Uterus (tissue), 4 donors: ENCODE measurements around the gene IRF4. TPM values are rescaled to one million over a fixed set of nuclear protein-coding genes. Genes with fewer than 3 reads are reported as not detected.

Experiments used
- DNase-seq, 2 donors: peaks; one replicate each; pipeline ENCODE4 v3.0.0-alpha.2; 2019 to 2020
- H3K27ac ChIP-seq, 2 donors: fragments of 200-600 bp; sonication (generic); 1 replicate in 1 of 2; 2 replicates in 1 of 2; pipeline ENCODE4 v1.5.1; 2016 to 2018
- H3K27me3 ChIP-seq, 2 donors: fragments of 200-600 bp; sonication (generic); one replicate each; pipeline ENCODE4 v1.5.1; 2018 to 2019; ENCODE audit warnings: control low read depth in 1 of 2
- H3K36me3 ChIP-seq, 2 donors: fragments of 200-600 bp; sonication (generic); one replicate each; pipeline ENCODE4 v1.5.1; 2019; ENCODE audit warnings: control low read depth in 1 of 2
- H3K4me1 ChIP-seq, 2 donors: fragments of 200-600 bp; sonication (generic); one replicate each; pipeline ENCODE4 v1.5.1; 2018 to 2019; ENCODE audit warnings: control low read depth in 1 of 2
- H3K4me3 ChIP-seq, 2 donors: fragments of 200-600 bp; sonication (generic); 1 replicate in 1 of 2; 2 replicates in 1 of 2; pipeline ENCODE4 v1.5.1; 2018 to 2019; ENCODE audit warnings: mild to moderate bottlenecking in 1 of 2
- H3K9me3 ChIP-seq, 2 donors: fragments of 200-600 bp; sonication (generic); one replicate each; pipeline ENCODE4 v1.5.1; 2019; ENCODE audit warnings: control low read depth in 1 of 2
- CTCF ChIP-seq, 4 experiments: fragments of 200-600 bp in 2 of 4; fragments of 450-650 bp in 2 of 4; sonication (generic) in 2 of 4; IDR thresholded peaks; one replicate each; pipeline ENCODE4 v1.5.1; 2016 to 2019; ENCODE audit warnings: antibody characterized with exemption in 4 of 4, mild to moderate bottlenecking in 2 of 4, moderate library complexity in 1 of 4
- POLR2A ChIP-seq, 2 donors: fragments of 450-650 bp; IDR thresholded peaks; one replicate each; pipeline ENCODE4 v1.6.1; 2016; ENCODE audit warnings: antibody characterized with exemption in 2 of 2, mild to moderate bottlenecking in 1 of 2, moderate library complexity in 1 of 2
- intact Hi-C: fragments of 100-400 bp; cut with DNase I; formaldehyde crosslinking; loops from one replicate; pipeline ENCODE4 v1.15.1; 2023; ENCODE audit warnings: low total_unique reads
- total RNA-seq, 4 donors: library from RNA; depleted of rRNA in 3 of 4; stranded (reverse); fragments of >200 nt in 3 of 4; gene quantifications; one replicate each; pipeline versions ENCODE4 v1.1.0 to v1.2.4, GENCODE V29; 2014 to 2023
- donor health status: DM: yes; HTN: yes; CAD: no.

IRF4 gene
- total RNA-seq, 4 donors from 2014 or later: 0.55 to 2.0 TPM; not detected in 2

DNA sequence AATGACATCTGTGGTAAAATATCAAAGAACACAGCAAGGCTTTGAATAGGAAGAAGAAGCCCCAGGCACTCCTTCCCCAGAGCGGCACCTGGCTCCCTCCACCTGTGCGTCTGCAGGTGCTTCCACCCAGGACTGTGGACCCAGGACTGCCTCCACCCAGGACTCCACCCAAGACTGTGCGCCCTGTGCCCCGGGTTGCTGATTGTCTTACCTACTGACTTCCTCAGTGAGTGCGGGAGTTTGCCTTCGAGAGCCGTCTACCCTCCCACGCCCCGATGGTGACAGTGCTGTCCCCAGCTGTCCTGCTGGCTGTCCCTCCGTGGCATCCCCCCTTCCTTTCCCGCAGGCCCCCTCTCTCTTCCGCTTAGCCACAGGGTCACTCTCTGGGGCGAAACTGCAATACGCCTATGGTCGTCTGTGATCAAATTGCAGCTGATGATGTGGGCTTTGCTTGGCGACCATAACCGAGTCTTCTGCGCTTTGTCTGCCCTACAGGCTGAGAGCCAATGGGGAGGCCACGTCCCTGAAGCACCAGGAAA, 52.1 kb downstream of the IRF4 start:
- H3K27ac ChIP-seq: no peak overlapping the region
- intact Hi-C loops: no loop called here
- no peaks in the 10 kb centered on the region for H3K36me3 ChIP-seq
- H3K27me3 ChIP-seq: no peaks in the 10 kb centered on the region
- H3K4me1 ChIP-seq: no peaks in the 10 kb centered on the region
- TF ChIP-seq POLR2A (IDR thresholded peaks at IDR 0.05): no peak
- TF ChIP-seq CTCF (IDR thresholded peaks at IDR 0.05): no peak
- no peaks in the 10 kb centered on the region for H3K9me3 ChIP-seq
- H3K4me3 ChIP-seq: no peak overlapping the region
- no peak for DNase-seq

DNA sequence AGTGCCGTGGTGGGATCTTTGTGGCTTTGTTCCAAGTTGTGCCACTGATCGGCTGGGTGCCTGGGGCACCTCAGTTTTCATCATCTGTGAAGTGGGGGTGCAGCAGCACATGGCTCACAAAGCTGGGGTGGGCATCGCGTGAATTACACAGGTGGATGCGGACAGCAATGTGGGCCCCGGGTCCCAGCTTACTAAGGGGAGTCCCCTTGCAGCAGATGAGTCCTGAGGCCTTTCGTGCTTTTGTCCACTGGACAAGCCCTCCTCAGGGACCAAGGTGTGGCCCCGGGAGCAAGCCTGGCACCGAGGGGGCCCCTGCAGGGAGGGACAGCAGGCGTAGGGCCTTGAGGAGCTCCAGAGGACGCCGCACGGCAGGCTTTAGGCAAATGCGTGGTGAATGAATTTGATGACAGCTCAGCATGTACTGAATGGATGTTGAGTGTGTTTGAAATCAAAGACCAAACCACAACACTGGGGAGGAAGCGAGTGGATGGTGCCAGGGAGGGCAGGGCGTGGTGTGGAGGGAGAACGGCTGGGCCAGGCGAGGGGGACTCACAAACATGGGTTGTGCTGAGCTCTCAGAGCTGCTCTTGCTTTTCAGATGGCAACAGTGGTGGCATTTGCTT, 53.2 kb downstream of the IRF4 start:
- TF ChIP-seq POLR2A (IDR thresholded peaks at IDR 0.05): no peak
- TF ChIP-seq CTCF (IDR thresholded peaks at IDR 0.05): no peak
- no peaks in the 10 kb centered on the region for H3K4me1 ChIP-seq
- no peak overlapping the region for H3K27ac ChIP-seq
- no peaks in the 10 kb centered on the region for H3K9me3 ChIP-seq
- H3K27me3 ChIP-seq: no peaks in the 10 kb centered on the region
- intact Hi-C loops: no loop called here
- no peaks in the 10 kb centered on the region for H3K36me3 ChIP-seq
- DNase-seq: no peak
- H3K4me3 ChIP-seq: no peak overlapping the region

DNA sequence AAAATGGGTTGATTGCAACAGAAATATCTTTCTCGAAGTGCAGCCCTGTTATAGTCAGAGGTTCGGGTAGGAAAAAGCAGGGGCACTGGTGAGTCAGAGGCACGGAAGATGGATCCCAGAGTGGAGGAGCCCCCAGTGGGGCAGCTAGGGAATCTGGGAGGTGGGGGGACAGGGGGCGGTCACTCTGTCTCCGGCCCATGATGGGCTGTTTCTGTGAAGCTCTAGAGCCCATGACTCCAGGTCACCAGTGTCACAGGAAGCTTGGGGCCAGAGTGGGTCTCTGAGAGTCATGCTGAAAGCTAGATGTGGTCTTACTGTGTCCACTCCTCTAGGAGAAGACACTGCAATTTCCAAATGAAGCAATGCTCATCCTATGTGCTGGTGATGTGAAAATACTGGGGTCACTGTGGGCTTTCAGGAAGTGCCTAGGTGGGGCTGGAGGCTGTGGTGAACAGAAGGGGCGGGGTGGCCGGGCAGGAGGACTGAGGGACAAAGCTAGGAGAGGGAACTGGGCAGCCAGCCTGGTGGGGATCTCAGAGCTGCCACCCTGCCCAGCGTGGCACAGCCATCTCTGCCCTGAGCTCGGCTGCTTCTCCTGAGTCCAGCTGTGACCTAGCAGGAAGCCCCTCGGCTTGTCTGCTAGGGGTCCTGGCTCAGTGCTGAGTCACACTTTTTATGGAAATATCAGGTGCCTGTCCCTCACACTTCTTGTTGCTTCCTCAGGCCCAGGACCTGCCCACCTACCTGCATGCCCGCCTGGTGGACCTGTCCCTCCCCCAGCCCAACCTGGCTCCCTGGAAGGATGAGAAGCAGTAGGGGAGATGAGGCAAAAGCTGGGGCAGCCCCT, 54.2 kb downstream of the IRF4 start:
- H3K27ac ChIP-seq: no peak overlapping the region
- TF ChIP-seq CTCF (IDR thresholded peaks at IDR 0.05) (no peak), POLR2A (IDR thresholded peaks at IDR 0.05) (no peak)
- H3K4me1 ChIP-seq: no peaks in the 10 kb centered on the region
- no peak for DNase-seq
- H3K36me3 ChIP-seq: no peaks in the 10 kb centered on the region
- intact Hi-C loops: no loop called here
- H3K4me3 ChIP-seq: no peak overlapping the region
- H3K27me3 ChIP-seq: no peaks in the 10 kb centered on the region
- H3K9me3 ChIP-seq: no peaks in the 10 kb centered on the region

GRCh38 chr6:446418-447366, 55.1 kb downstream of the IRF4 start:
- DNase-seq: no peak
- Histone ChIP-seq H3K4me1 (no peaks in the 10 kb centered on the region), H3K27me3 (no peaks in the 10 kb centered on the region), H3K4me3 (no peak overlapping the region), H3K36me3 (no peaks in the 10 kb centered on the region), H3K9me3 (no peaks in the 10 kb centered on the region), H3K27ac (no peak overlapping the region)
- intact Hi-C loops: no loop called here
- no peak for TF ChIP-seq CTCF (IDR thresholded peaks at IDR 0.05)
- TF ChIP-seq POLR2A (IDR thresholded peaks at IDR 0.05): no peak
